Measurements from ENCODE around the gene ETFA.

Gene ETFA

GRCh38 chr15:76215634-76216033 is 95.6 kb downstream of the ETFA start:
- no peak for DNase-seq (ENCODE audit: low spot score)

- DNase-seq (ENCODE audit: low spot score), result no peak
Observed at GRCh38 chr15:76209942-76210341, 101.3 kb downstream of the ETFA start.

GRCh38 chr15:76209523-76209922 is 101.7 kb downstream of the ETFA start:
- no peak for DNase-seq (ENCODE audit: low spot score)

GRCh38 chr15:76208786-76209424 is 102.4 kb downstream of the ETFA start:
- no peak for DNase-seq (ENCODE audit: low spot score)

GRCh38 chr15:76208084-76208785 is 103.0 kb downstream of the ETFA start:
- no peak for DNase-seq (ENCODE audit: low spot score)

- peak; percentile 89 for DNase-seq (ENCODE audit: low spot score)
Observed at GRCh38 chr15:76206325-76206976, 104.8 kb downstream of the ETFA start.

- DNase-seq (ENCODE audit: low spot score), result no peak
Observed at GRCh38 chr15:76204916-76205460, 106.3 kb downstream of the ETFA start.

- no peak for DNase-seq (ENCODE audit: low spot score)
Observed at GRCh38 chr15:76204109-76204845, 107.0 kb downstream of the ETFA start.

- DNase-seq (ENCODE audit: low spot score), result no peak
Observed at GRCh38 chr15:76203346-76204108, 107.7 kb downstream of the ETFA start.

- no peak for DNase-seq (ENCODE audit: low spot score)
Observed at GRCh38 chr15:76201536-76202255, 109.6 kb downstream of the ETFA start.

GRCh38 chr15:76200641-76201105 is 110.6 kb downstream of the ETFA start:
- DNase-seq (ENCODE audit: low spot score), result no peak

GRCh38 chr15:76200083-76200465 is 111.2 kb downstream of the ETFA start:
- DNase-seq (ENCODE audit: low spot score), result no peak

- DNase-seq (ENCODE audit: low spot score), result peak; percentile 60
Observed at GRCh38 chr15:76199106-76200082, 111.9 kb downstream of the ETFA start.

GRCh38 chr15:76198456-76199105 is 112.7 kb downstream of the ETFA start:
- no peak for DNase-seq (ENCODE audit: low spot score)

GRCh38 chr15:76197703-76198455 is 113.4 kb downstream of the ETFA start:
- no peak for DNase-seq (ENCODE audit: low spot score)

- DNase-seq (ENCODE audit: low spot score), result peak; percentile 91
Observed at GRCh38 chr15:76196269-76197231, 114.7 kb downstream of the ETFA start.
